GM12875 (cell line): ENCODE results near the gene SLC3A2.
"Not testable (repeated sequence)": the region's sequence is repeated elsewhere in the genome, so short reads cannot be mapped to it uniquely, and the experiment has no call there.

Experiments
- H3K4me3 ChIP-seq: one replicate; pipeline ENCODE4 v1.5.1; 2011; ENCODE audit warnings: low read depth, low read length, control low read depth
- CTCF ChIP-seq: IDR thresholded peaks from 2 replicates; pipeline ENCODE4 v1.5.1; 2011; ENCODE audit warnings: low read depth, mild to moderate bottlenecking, control low read depth, inconsistent platforms, low read length, moderate library complexity, borderline replicate concordance; ENCODE audit not compliant: insufficient read depth

The SLC3A2 gene

GRCh38 chr11:62841361-62842170 lies 39.1 kb upstream of the SLC3A2 start:
- H3K4me3 ChIP-seq = peak overlapping the region; percentile 57
- TF ChIP-seq CTCF = no peak

GRCh38 chr11:62842171-62842741 lies 38.4 kb upstream of the SLC3A2 start:
- no peak for TF ChIP-seq CTCF
- H3K4me3 ChIP-seq = peak overlapping the region; percentile 57

DNA sequence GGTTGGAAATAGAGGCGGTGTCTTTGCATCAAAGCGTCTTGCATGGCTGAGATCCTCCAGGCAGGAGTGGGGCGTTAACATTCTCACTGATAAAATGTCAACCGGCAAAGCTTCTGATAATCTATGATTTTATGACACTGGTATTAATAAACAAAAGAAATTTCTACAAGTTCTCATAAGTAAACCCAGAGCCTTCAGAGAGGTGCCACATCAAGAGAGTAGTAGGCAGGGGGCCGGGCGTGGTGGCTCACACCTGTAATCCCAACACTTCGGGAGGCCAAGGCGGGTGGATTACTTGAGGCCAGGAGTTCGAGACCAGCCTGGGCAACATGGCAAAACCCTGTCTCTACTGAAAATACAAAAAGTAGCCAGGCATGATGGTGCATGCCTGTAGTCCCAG lies 37.8 kb upstream of the SLC3A2 start:
- not testable (repeated sequence) for H3K4me3 ChIP-seq

DNA sequence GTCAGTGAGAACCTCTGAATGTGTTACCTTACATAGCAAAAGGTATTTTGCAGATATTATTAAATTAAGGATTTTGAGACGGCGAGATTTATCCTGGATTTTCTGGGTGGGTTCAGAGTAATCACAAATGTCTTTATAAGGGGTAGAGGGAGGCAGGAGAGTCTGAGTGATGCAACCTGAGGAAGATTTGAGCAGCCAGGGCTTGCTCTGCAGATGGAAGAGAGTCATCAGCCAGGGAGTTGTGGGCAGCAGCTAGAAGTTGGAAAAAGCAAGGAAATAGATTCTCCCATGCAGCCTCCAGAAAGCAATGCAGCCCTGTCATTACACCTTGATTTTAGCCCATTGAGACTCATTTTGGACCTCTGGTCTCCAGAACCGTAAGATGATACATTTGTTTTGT lies 37.2 kb upstream of the SLC3A2 start:
- no peak for TF ChIP-seq CTCF

GRCh38 chr11:62844154-62844553 lies 36.5 kb upstream of the SLC3A2 start:
- no peak overlapping the region for H3K4me3 ChIP-seq
- TF ChIP-seq CTCF = no peak

More for the DNA sequence above, 37.2 kb upstream of the SLC3A2 start:
- no peak overlapping the region for H3K4me3 ChIP-seq

DNA sequence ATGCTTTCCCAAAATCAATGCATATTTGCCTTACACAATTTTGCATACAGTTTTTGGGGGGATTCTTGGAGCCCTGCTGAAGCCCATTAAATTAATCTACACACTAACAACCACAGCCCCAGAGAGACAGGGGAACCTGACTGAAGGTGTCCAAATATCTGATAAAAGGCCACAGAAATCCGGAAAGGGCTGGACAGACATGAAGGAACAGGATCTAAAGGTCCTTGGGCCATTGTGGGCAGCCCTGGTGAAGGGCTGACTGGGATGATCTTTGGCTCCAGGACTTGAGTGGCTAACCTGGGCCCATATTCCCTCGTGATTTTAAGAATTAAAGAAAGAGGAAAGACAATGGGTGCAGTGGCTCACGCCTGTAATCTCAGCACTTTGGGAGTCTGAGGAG lies 34.5 kb upstream of the SLC3A2 start:
- no peak for TF ChIP-seq CTCF
- H3K4me3 ChIP-seq = no peak overlapping the region

GRCh38 chr11:62847767-62848314 lies 32.9 kb upstream of the SLC3A2 start:
- H3K4me3 ChIP-seq = no peak overlapping the region
- no peak for TF ChIP-seq CTCF
